ENCODE data around the gene NRP1. TPM values are rescaled to one million over a fixed set of nuclear protein-coding genes. Genes with fewer than 3 reads are reported as not detected.

Gene NRP1
- total and polyA plus RNA-seq, 2 donors (not counting 3 experiments of a cell fraction or from before 2014, with no cell fraction given): 122 to 306 TPM

DNA sequence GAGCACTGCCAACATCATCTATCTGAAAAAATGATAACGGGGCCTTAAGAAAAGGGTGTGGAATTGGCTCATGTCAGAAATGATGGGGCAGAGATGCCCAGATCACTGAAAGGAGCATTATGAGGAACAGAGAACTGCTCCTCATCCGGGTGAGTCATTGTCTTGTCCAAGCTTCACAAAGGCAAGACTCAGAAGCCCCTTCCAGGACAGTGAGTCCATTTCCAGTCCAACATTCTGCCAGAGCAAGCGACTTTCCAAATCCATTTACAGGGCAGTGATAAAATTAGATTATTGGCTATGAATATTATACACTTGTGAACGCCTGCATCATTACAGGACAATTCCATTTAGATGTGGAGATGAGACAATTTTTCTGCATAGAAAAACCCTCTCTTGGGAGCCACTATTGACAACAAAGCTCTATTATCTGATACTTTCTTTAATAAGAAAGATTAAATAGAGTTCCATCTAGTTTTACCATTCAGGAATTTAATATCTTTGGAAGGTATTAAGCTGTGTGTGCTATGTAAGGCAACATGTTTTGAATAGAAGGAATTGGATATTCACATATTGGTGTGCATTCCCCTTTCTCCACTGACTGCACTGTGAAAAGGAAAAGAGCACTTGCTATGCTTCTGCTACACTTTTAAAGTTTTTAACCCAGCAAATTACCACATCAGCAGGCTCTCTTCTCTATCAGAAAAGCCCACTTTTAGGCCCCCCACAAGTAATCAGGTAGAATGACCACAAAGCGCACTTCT lies 159.6 kb downstream of the NRP1 start:
- CTCF ChIA-PET: interaction anchor here (1.0 to 2.2 kb wide), 5 partner anchors 18 to 165 kb away, joined by 3 to 7 read pairs (median 5); no protein-coding TSS in a partner anchor

DNA sequence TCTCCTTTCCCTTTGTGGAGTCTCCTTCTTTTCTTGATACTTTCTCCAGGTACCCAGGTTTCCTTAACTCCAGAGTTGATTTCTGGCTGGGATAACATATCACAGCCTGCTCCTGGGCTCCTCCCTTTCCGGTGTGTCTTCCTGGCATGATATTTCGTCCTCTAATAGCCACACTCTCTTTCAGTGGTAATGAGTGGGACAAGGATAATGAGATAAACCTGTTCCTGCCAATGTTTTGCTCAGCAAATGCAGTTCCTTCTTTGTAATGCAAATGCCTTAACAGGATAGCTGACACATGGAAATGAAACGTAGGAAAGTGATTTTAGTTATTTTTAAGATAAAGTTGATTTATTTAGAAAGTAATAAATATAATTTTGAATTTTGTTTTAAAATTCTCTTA lies 168.6 kb downstream of the NRP1 start:
- POLR2A ChIA-PET: no interaction called here

More for the DNA sequence above, 159.6 kb downstream of the NRP1 start:
- DNase-seq (ENCODE audit: low read depth, low spot score) (no peak), FAIRE-seq (no peak)
- peak; percentile 29 for TF ChIP-seq POLR2A (IDR thresholded peaks at IDR 0.05; ENCODE audit: low read depth, low read length)
- TF ChIP-seq, protein P1, sequence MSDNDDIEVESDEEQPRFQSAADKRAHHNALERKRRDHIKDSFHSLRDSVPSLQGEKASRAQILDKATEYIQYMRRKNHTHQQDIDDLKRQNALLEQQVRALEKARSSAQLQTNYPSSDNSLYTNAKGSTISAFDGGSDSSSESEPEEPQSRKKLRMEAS (IDR thresholded peaks at IDR 0.05; ENCODE audit: insufficient read depth, insufficient read length): no peak
- H3K9me1 ChIP-seq (replicated peaks; ENCODE audit: control insufficient read depth, extremely low read depth, insufficient read depth, low read length): no peaks in the 10 kb centered on the region
- H3K27ac ChIP-seq (ENCODE audit: insufficient read depth, low read depth, low read length): no peak overlapping the region
- H4K20me1 ChIP-seq (replicated peaks; ENCODE audit: control insufficient read depth, extremely low read depth, insufficient read depth, low read length): no peaks in the 10 kb centered on the region
- no peak overlapping the region for H2AFZ ChIP-seq (ENCODE audit: low read depth, low read length)
- dilution Hi-C loops (cut with MboI; ENCODE audit: extremely low pct_ligation_motif_present, low sequenced_read_pairs) (no loop called here), intact Hi-C loops (cut with micrococcal nuclease) (loop anchor here (5.0 kb wide), 1 partner anchor 58 kb away; no protein-coding TSS in a partner anchor)
- no peaks in the 10 kb centered on the region for H3K79me2 ChIP-seq (ENCODE audit: control insufficient read depth, insufficient read depth, low read length)
- no TSS peak for BruUV-seq (replicated peaks)
- no peaks in the 10 kb centered on the region for H3K9me3 ChIP-seq (replicated peaks; ENCODE audit: control insufficient read depth, insufficient read depth, low read length)
- no peak overlapping the region for H3K9ac ChIP-seq (replicated peaks; ENCODE audit: extremely low read depth, insufficient read depth, low read length)
- H3K4me2 ChIP-seq (ENCODE audit: insufficient read depth, low read length): no peak overlapping the region
- no peak overlapping the region for H3K4me3 ChIP-seq (replicated peaks in 1 of 3; ENCODE audit: insufficient read depth in 1 of 3, low read depth in 1 of 3, low read length in 3 of 3)
- peaks cover 2 to 5% of the 10 kb centered on the region in 2 experiments for H3K36me3 ChIP-seq (ENCODE audit: control insufficient read depth in 2 of 2, extremely low read depth in 1 of 2, insufficient read depth in 2 of 2, low read length in 2 of 2)
- H3K4me1 ChIP-seq (ENCODE audit: control insufficient read depth, extremely low read depth, insufficient read depth, low read length): peaks cover 26% of the 10 kb centered on the region
- POLR2A ChIA-PET: no interaction called here
- H3K27me3 ChIP-seq (ENCODE audit: control insufficient read depth in 2 of 2, insufficient read depth in 2 of 2, low read length in 2 of 2): no peaks in the 10 kb centered on the region

More for the DNA sequence above, 168.6 kb downstream of the NRP1 start:
- DNase-seq (ENCODE audit: low read depth, low spot score) (no peak), FAIRE-seq (no peak)
- no peak overlapping the region for H3K4me3 ChIP-seq (replicated peaks in 1 of 3; ENCODE audit: insufficient read depth in 1 of 3, low read depth in 1 of 3, low read length in 3 of 3)
- H3K36me3 ChIP-seq (ENCODE audit: control insufficient read depth in 2 of 2, extremely low read depth in 1 of 2, insufficient read depth in 2 of 2, low read length in 2 of 2): no peaks in the 10 kb centered on the region
- no TSS peak for BruUV-seq (replicated peaks)
- H3K27me3 ChIP-seq (ENCODE audit: control insufficient read depth in 2 of 2, insufficient read depth in 2 of 2, low read length in 2 of 2): no peaks in the 10 kb centered on the region
- intact Hi-C loops (cut with micrococcal nuclease) (no loop called here), dilution Hi-C loops (cut with MboI; ENCODE audit: extremely low pct_ligation_motif_present, low sequenced_read_pairs) (no loop called here)
- H3K4me1 ChIP-seq (ENCODE audit: control insufficient read depth, extremely low read depth, insufficient read depth, low read length): peaks cover 21% of the 10 kb centered on the region
- H3K9ac ChIP-seq (replicated peaks; ENCODE audit: extremely low read depth, insufficient read depth, low read length): no peak overlapping the region
- no peaks in the 10 kb centered on the region for H3K9me3 ChIP-seq (replicated peaks; ENCODE audit: control insufficient read depth, insufficient read depth, low read length)
- no peak overlapping the region for H3K4me2 ChIP-seq (ENCODE audit: insufficient read depth, low read length)
- no peaks in the 10 kb centered on the region for H4K20me1 ChIP-seq (replicated peaks; ENCODE audit: control insufficient read depth, extremely low read depth, insufficient read depth, low read length)
- no peak for TF ChIP-seq MYC (IDR thresholded peaks at IDR 0.05; ENCODE audit: low read depth, low read length)
- TF ChIP-seq FOS (IDR thresholded peaks at IDR 0.05; ENCODE audit: borderline replicate concordance, insufficient read depth, low read length): no peak
- TF ChIP-seq, protein P1 (IDR thresholded peaks at IDR 0.05; ENCODE audit: insufficient read depth, insufficient read length): no peak
- TF ChIP-seq POLR2AphosphoS5 (IDR thresholded peaks at IDR 0.05; ENCODE audit: insufficient read depth, low read depth, low read length): no peak
- no peak for TF ChIP-seq POLR2A (IDR thresholded peaks at IDR 0.05; ENCODE audit: low read depth, low read length)
- no peak for TF ChIP-seq EZH2 (IDR thresholded peaks at IDR 0.05; ENCODE audit: borderline replicate concordance, low read depth, low read length, severe bottlenecking)
- no peak for TF ChIP-seq GATA2 (IDR thresholded peaks at IDR 0.05; ENCODE audit: insufficient read depth, insufficient read length, low read depth, low read length)
- TF ChIP-seq, protein P2, sequence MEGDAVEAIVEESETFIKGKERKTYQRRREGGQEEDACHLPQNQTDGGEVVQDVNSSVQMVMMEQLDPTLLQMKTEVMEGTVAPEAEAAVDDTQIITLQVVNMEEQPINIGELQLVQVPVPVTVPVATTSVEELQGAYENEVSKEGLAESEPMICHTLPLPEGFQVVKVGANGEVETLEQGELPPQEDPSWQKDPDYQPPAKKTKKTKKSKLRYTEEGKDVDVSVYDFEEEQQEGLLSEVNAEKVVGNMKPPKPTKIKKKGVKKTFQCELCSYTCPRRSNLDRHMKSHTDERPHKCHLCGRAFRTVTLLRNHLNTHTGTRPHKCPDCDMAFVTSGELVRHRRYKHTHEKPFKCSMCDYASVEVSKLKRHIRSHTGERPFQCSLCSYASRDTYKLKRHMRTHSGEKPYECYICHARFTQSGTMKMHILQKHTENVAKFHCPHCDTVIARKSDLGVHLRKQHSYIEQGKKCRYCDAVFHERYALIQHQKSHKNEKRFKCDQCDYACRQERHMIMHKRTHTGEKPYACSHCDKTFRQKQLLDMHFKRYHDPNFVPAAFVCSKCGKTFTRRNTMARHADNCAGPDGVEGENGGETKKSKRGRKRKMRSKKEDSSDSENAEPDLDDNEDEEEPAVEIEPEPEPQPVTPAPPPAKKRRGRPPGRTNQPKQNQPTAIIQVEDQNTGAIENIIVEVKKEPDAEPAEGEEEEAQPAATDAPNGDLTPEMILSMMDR (IDR thresholded peaks at IDR 0.05; ENCODE audit: extremely low read depth in 1 of 2, insufficient read depth in 1 of 2, low read depth in 1 of 2, low read length in 2 of 2): no peak
- H3K9me1 ChIP-seq (replicated peaks; ENCODE audit: control insufficient read depth, extremely low read depth, insufficient read depth, low read length): no peaks in the 10 kb centered on the region
- peak overlapping the region; percentile 56 for H2AFZ ChIP-seq (ENCODE audit: low read depth, low read length)
- no peak overlapping the region for H3K27ac ChIP-seq (ENCODE audit: insufficient read depth, low read depth, low read length)
- CTCF ChIA-PET: interaction anchor here (1.4 kb wide), 1 partner anchor 50 kb away, joined by 4 read pairs; no protein-coding TSS in a partner anchor
- no peaks in the 10 kb centered on the region for H3K79me2 ChIP-seq (ENCODE audit: control insufficient read depth, insufficient read depth, low read length)

Measured in endothelial cell of umbilical vein (primary cell).